DOHH2 (cell line): ENCODE measurements around the gene SORL1.

Source experiments
- H3F3A ChIP-seq: fragments of 200-600 bp; sonication (generic), shearing (Covaris generic); 2 replicates; pipeline ENCODE4 v1.6.0; 2016; ENCODE audit warnings: antibody characterized with exemption, mild to moderate bottlenecking; ENCODE audit not compliant: control insufficient read depth, insufficient read depth
- H3K27ac ChIP-seq: fragments of 200-600 bp; sonication (generic); 2 replicates; pipeline ENCODE4 v1.5.1; 2014; ENCODE audit warnings: low read depth, mild to moderate bottlenecking, low read length, moderate library complexity
- H3K27me3 ChIP-seq: fragments of 200-600 bp; sonication (generic); 2 replicates; pipeline ENCODE4 v1.6.1; 2014; ENCODE audit warnings: mild to moderate bottlenecking, low read length, mixed read lengths; ENCODE audit not compliant: control insufficient read depth
- H3K36me3 ChIP-seq: fragments of 200-600 bp; sonication (generic); 2 replicates; pipeline ENCODE4 v1.6.1; 2014; ENCODE audit warnings: mild to moderate bottlenecking, low read length, moderate library complexity, mixed read lengths; ENCODE audit not compliant: control insufficient read depth
- H3K4me1 ChIP-seq: fragments of 200-600 bp; sonication (generic); 2 replicates; pipeline ENCODE4 v1.6.1; 2014; ENCODE audit warnings: mild to moderate bottlenecking, low read length, mixed read lengths; ENCODE audit not compliant: control insufficient read depth
- H3K4me2 ChIP-seq: fragments of 200-600 bp; sonication (generic); 2 replicates; pipeline ENCODE4 v1.6.0; 2014; ENCODE audit warnings: mild to moderate bottlenecking, low read length, moderate library complexity
- H3K4me3 ChIP-seq: fragments of 200-600 bp; sonication (generic); 2 replicates; pipeline ENCODE4 v1.5.1; 2014; ENCODE audit warnings: mild to moderate bottlenecking, low read length, mixed read lengths
- H3K79me2 ChIP-seq: fragments of 200-600 bp; sonication (generic); 2 replicates; pipeline ENCODE4 v1.6.1; 2014; ENCODE audit warnings: mild to moderate bottlenecking, low read length, mixed read lengths; ENCODE audit not compliant: control insufficient read depth
- H3K9me2 ChIP-seq: fragments of 200-600 bp; sonication (generic); replicated peaks from 2 replicates; pipeline ENCODE4 v1.6.1; 2014; ENCODE audit warnings: mild to moderate bottlenecking, low read length, mixed read lengths; ENCODE audit not compliant: control insufficient read depth
- H3K9me3 ChIP-seq: fragments of 200-600 bp; sonication (generic); 2 replicates; pipeline ENCODE4 v1.6.1; 2014; ENCODE audit warnings: antibody characterized with exemption, low read length, mixed read lengths; ENCODE audit not compliant: control insufficient read depth, insufficient read depth
- H4K20me1 ChIP-seq: fragments of 200-600 bp; sonication (generic); 2 replicates; pipeline ENCODE4 v1.6.0; 2014; ENCODE audit warnings: low read depth, mild to moderate bottlenecking, antibody characterized with exemption, low read length, moderate library complexity; ENCODE audit not compliant: control insufficient read depth, insufficient read depth
- CTCF ChIP-seq: fragments of 200-600 bp; sonication (generic); IDR thresholded peaks from one replicate; pipeline ENCODE4 v1.5.1; 2014; ENCODE audit warnings: antibody characterized with exemption, mild to moderate bottlenecking, low read depth, low read length; ENCODE audit not compliant: poor library complexity, severe bottlenecking
- EZH2phosphoT487 ChIP-seq: fragments of 200-600 bp; sonication (generic); IDR thresholded peaks from 2 replicates; pipeline ENCODE4 v1.6.1; 2017; ENCODE audit warnings: borderline replicate concordance, mild to moderate bottlenecking, antibody characterized with exemption, low read length, moderate library complexity, mixed read lengths

SORL1 gene

DNA sequence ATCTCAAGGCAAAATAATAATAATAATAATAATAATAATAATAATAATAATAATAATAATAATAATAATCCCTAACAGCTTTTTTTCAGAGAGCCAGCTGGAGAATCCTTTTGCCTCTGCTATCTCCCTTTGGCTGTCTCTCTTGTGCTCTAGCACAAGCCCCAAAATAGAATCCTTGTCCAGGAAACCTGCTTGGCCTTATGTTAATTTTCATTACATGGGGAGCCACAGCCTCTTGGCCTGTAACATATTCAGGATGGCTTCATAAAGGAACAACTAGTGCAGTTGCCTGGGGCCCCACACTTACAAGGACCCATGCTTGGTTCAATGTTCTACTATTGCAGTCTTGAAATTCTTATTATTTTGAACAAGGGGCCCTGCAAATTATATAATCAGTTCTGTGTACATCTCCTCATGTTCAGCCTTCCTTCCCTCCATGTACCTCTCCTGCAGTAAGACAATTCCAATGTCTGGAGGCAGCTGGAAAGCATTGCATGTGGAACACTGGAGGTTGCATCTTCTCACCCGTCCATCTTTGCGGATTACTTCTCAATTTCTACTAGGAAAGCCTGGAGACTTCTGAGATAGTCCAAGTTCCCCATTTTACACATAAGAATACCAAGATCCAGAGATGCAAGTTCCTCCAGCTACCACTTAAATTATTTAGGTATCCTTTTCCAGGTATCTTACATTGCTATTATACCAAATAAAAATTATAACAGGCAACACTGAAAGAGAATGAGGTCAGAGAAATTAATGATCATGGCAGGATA lies 37.8 kb upstream of the SORL1 start:
- H3K36me3 ChIP-seq, result no peaks in the 10 kb centered on the region
- H4K20me1 ChIP-seq, result no peaks in the 10 kb centered on the region
- H3K27me3 ChIP-seq, result no peaks in the 10 kb centered on the region
- no peak overlapping the region for H3K4me3 ChIP-seq
- peaks cover 31% of the 10 kb centered on the region for H3F3A ChIP-seq
- no peak overlapping the region for H3K4me2 ChIP-seq
- H3K4me1 ChIP-seq, result peaks cover 72% of the 10 kb centered on the region
- no peaks in the 10 kb centered on the region for H3K9me2 ChIP-seq
- H3K79me2 ChIP-seq, result no peaks in the 10 kb centered on the region
- no peak for TF ChIP-seq EZH2phosphoT487
- TF ChIP-seq CTCF, result no peak
- no peak overlapping the region for H3K27ac ChIP-seq
- H3K9me3 ChIP-seq, result no peaks in the 10 kb centered on the region

DNA sequence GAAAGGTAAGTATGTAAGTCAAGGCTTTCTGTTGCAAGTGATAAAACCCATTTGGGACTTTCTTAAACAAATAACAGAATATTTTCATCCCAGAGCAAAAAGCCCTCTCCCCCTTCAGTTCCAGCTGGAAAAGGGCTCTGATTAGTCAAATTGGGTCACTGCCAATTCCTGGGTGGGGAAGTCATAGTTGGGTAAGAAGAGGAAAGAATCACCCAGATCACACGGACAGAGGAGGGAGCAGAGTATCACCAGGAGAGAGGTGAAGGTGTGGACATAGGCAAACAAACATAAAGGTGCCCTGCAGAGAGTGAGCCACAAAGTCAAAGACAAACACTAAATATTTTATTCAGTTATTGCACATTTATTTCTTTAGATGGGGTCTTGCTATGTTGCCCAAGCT lies 36.3 kb upstream of the SORL1 start:
- Histone ChIP-seq H4K20me1 (no peaks in the 10 kb centered on the region), H3K9me2 (no peaks in the 10 kb centered on the region), H3K4me2 (no peak overlapping the region), H3K27me3 (no peaks in the 10 kb centered on the region), H3K9me3 (no peaks in the 10 kb centered on the region), H3K36me3 (peaks cover 4% of the 10 kb centered on the region; the same call in 1 of the 2 replicates), H3K27ac (no peak overlapping the region), H3K4me3 (no peak overlapping the region), H3K4me1 (peaks cover 78% of the 10 kb centered on the region), H3K79me2 (no peaks in the 10 kb centered on the region), H3F3A (peaks cover 39% of the 10 kb centered on the region)
- TF ChIP-seq CTCF, result no peak
- TF ChIP-seq EZH2phosphoT487, result no peak

DNA sequence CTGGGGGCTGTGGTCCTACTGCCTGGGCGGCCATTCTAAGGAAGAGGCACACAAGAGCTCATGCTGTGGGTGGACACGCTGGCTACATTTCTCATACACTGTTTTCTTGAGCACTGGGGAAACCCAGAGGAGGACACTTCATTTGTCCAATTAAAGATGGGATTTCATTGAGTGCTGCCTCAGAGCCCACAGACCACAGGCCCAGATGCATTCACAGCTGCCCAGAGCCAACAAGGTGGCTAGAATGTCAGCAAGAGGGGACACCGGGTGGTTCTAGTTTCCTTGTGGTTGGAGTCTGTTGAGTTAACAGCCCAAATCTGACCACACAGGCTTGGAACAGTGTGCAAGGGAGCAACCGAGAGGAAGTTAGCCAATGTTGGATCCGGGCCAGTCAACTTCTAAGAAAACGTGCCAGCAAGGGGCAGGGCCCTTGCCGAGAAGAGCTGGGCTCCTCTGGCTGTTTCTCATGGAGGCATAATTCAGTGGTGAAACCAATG lies 35.0 kb upstream of the SORL1 start:
- Histone ChIP-seq H3K4me1 (peaks cover 88% of the 10 kb centered on the region), H4K20me1 (no peaks in the 10 kb centered on the region), H3K9me2 (no peaks in the 10 kb centered on the region), H3K79me2 (no peaks in the 10 kb centered on the region), H3K36me3 (peaks cover 8% of the 10 kb centered on the region; the same call in 1 of the 2 replicates), H3K27me3 (no peaks in the 10 kb centered on the region), H3K4me2 (peak overlapping the region; percentile 77), H3K27ac (peak overlapping the region; percentile 94), H3F3A (peaks cover 35% of the 10 kb centered on the region), H3K9me3 (no peaks in the 10 kb centered on the region), H3K4me3 (peak overlapping the region; percentile 58)
- TF ChIP-seq CTCF, result no peak
